Measurements from ENCODE around the gene MRPL40. TPM values are rescaled to one million over a fixed set of nuclear protein-coding genes. Genes with fewer than 3 reads are reported as not detected.

Gene MRPL40
- total and polyA plus RNA-seq, 2 of the 13 experiments (the other 11 are each of a cell fraction or from before 2014, with no cell fraction given) = 42.7 to 79.7 TPM

DNA sequence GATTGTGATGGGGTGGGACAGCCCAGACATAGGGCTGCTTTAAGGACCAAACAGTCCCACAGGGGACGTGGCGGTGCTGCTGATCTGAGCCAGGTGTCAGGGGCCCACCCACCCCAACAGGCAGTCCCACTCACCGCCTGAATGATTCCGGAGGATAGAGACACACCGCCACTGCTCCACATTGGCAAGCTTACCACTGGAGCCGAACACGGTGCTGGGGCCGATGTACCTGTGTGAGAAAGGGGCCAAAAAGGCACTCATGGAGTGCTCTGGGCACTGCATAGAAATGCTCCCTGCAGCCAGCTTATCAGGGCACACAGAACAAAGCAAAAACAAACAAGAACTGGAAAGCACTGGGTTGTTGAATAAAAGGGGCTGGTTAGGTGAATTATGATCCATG, 26.7 kb upstream of the MRPL40 start (continued):
- TF ChIP-seq, protein P1, sequence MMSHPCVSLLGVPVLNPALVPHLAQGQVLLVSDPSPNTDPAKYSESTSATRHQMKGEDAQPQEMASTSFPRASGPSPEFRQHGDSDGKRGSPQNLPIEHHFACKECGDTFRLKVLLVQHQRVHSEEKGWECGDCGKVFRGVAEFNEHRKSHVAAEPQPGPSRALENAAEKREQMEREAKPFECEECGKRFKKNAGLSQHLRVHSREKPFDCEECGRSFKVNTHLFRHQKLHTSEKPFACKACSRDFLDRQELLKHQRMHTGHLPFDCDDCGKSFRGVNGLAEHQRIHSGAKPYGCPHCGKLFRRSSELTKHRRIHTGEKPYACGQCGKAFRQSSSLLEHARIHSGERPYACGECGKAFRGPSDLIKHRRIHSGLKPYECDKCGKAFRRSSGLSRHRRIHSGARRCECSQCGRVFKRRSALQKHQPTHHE (CRISPR knock-in tag; IDR thresholded peaks at IDR 0.05; ENCODE audit: borderline replicate concordance) = no peak
- TF ChIP-seq, protein P2, sequence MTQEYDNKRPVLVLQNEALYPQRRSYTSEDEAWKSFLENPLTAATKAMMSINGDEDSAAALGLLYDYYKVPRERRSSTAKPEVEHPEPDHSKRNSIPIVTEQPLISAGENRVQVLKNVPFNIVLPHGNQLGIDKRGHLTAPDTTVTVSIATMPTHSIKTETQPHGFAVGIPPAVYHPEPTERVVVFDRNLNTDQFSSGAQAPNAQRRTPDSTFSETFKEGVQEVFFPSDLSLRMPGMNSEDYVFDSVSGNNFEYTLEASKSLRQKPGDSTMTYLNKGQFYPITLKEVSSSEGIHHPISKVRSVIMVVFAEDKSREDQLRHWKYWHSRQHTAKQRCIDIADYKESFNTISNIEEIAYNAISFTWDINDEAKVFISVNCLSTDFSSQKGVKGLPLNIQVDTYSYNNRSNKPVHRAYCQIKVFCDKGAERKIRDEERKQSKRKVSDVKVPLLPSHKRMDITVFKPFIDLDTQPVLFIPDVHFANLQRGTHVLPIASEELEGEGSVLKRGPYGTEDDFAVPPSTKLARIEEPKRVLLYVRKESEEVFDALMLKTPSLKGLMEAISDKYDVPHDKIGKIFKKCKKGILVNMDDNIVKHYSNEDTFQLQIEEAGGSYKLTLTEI (CRISPR knock-in tag; conservative IDR thresholded peaks at IDR 0.05) = no peak
- TF ChIP-seq PAX8 (CRISPR knock-in tag; IDR thresholded peaks at IDR 0.05; ENCODE audit: borderline replicate concordance) (no peak), ZMYM2 (CRISPR knock-in tag; IDR thresholded peaks at IDR 0.05) (no peak), CCDC6 (CRISPR knock-in tag; IDR thresholded peaks at IDR 0.05) (no peak), HOXA3 (CRISPR knock-in tag; IDR thresholded peaks at IDR 0.05) (no peak), ZNF282 (IDR thresholded peaks at IDR 0.05; ENCODE audit: partially characterized antibody) (no peak), SMAD3 (CRISPR knock-in tag; IDR thresholded peaks at IDR 0.05) (no peak), MTA1 (CRISPR knock-in tag; IDR thresholded peaks at IDR 0.05; ENCODE audit: borderline replicate concordance) (no peak), GATAD2A (CRISPR knock-in tag; IDR thresholded peaks at IDR 0.05) (no peak)
- TF ChIP-seq, protein P3, sequence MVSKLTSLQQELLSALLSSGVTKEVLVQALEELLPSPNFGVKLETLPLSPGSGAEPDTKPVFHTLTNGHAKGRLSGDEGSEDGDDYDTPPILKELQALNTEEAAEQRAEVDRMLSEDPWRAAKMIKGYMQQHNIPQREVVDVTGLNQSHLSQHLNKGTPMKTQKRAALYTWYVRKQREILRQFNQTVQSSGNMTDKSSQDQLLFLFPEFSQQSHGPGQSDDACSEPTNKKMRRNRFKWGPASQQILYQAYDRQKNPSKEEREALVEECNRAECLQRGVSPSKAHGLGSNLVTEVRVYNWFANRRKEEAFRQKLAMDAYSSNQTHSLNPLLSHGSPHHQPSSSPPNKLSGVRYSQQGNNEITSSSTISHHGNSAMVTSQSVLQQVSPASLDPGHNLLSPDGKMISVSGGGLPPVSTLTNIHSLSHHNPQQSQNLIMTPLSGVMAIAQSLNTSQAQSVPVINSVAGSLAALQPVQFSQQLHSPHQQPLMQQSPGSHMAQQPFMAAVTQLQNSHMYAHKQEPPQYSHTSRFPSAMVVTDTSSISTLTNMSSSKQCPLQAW (CRISPR knock-in tag; IDR thresholded peaks at IDR 0.05) = no peak
